Stimulated activated CD4-positive, alpha-beta T cell treated with anti-CD3 and anti-CD28 coated beads, TNF-alpha, amount 100 ng/mL, for 1 hour (primary cell): ENCODE data around the gene MFAP2.
"Not testable (repeated sequence)": the region's sequence is repeated elsewhere in the genome, so short reads cannot be mapped to it uniquely, and the experiment has no call there.

Experiments
- DNase-seq, 3 donors: peaks; one replicate each; pipeline ENCODE4 v3.0.0-alpha.2; 2020; ENCODE audit warnings: low read depth in 3 of 3, low spot score in 1 of 3

Gene MFAP2

DNA sequence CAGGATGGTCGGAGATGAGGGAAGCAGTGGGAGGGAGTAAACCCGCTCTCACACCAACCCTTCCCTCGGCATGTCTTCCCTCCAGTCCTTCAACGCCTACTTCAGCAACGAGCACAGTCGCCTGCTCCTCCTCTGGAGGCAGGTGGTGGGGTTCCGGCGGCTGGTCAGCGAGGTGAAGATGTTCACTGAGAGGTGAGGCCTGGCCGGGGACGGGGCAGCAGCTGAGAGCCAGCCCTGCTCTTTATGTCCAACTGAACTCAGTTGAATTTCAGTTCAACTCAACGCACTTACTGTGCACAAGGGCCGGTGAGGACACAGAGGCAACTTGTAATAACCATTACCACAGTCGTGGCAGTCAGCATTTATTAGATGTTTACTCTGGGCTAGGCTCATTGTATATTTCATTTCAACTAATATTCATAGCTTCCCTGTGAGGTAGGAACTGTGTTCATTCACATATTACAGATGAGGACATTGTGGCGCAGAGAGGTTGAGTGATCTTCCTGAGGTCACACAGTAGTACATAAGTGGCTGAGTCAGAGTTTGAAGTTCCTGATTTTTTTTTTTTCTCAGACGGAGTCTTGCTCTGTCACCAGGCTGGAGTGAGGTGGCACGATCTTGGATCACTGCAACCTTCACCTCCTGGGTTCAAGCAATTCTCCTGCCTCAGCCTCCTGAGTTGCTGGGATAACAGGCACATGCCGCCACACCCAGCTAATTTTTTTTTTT is 49.0 kb downstream of the MFAP2 start:
- not testable (repeated sequence) for DNase-seq

GRCh38 chr1:16929146-16930041 is 51.0 kb downstream of the MFAP2 start:
- not testable (repeated sequence) for DNase-seq

GRCh38 chr1:16927711-16928485 is 52.5 kb downstream of the MFAP2 start:
- no peak for DNase-seq

DNA sequence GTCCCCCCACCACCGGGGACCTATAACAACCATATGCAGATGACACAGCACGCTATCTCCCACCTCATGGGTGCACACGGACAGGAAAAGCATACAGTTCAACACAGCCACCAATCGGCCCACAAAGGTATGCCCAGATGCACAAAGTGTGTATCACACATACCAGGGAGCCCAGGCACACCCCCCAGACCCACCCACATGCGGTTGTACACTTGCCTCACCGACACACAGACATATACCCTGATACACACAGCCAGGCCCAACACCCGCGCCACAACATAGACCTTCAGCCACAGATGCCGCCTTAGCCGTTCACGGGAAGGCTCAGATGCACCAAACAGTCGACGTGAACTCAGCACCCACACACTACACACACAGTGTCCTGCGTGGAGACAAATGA is 53.2 kb downstream of the MFAP2 start:
- DNase-seq: no peak

DNA sequence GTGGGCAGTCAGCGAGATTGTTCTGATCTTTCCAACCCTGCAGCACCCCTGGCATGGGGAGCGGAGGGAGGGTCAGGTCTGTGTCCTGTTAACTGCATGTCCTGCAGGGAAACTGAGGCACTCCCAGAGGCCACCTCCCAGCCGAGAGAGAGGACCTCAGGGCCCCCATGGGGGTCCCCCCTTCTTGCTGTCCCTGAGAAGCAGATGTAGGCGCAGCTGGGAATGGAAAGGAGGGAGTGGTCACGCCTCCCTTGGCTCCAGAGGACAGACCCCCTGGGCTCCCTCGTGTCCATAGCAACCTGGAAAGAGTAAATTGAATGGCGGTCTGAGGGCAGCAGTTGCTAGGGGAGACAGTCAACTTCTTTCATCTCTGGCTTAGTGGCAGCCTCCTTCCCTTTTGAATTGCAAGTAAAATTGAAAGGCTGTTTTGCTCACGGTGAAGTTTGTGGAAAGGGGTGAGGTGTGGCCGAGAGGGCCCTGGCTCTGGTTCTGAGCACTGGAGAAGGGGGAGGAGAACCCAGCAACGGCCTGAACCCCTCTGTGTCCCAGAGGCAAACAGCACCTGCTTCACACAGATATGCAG is 53.8 kb downstream of the MFAP2 start:
- DNase-seq: no peak

DNA sequence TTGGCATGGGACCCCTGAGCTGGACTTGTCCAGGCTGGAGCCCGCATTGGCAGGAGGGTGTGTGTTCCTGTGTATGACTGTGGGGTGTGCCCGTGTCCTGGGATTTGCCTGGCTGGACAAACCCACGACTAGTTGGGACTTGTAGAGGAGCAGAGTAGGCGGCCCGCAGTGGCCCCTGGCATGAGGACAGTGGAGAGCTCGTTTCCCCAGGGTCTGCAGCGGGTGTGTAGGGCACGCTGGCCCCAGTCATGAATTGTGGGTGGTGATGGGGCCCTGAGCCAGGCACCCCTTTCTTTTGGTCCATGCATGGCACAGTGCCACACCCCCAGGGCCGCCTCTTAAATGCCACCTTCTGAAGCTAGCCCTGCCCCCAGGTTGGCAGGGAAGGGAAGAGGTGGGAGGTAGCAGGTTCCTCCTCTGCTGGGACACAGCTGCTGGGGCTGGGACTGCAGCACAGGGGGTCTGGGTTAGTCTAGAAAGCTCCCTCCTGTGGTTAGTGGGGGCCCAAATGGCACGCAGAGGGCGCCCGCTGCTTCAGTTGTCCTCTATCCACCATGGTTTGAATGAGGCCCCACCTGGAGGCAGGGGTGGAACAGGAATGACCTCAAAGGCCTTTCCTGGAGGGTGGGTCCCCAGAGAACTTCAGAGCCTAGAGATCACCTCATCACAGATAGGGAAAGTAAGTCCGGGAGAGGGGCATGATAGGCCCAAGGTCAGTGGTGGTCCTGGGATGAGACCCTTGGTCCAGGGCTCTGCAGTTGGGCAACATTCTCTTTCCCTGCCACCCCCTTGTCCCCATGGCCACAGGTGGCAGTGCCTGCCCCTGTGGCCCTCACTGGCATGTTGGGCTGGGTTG is 54.6 kb downstream of the MFAP2 start:
- DNase-seq: no peak

DNA sequence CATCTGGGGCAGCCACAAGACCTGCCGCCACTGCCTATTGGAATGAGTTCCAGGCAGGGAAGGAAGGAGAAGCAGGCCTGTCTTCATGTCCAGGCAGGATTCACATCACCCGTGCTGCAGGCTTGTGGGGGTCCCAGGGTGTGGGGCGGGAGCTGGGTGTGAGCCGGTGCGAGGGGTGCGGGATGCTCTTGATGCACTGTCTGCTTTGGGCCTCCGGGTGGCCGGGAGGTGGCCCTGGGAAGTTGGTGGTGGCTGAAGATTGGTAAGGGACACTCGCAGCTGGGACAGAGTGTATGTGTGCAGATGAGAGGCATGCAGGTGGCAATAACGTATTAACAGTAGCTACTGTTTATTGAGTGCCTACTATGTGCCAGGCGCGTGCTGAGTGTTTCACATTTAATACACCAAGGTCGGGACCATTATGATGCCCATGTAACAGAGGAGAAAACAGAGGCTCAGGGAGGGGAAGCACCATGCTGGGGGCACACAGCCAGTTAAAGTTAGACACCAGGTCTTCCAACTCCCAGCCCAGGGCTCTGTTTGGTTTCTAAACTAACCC is 55.4 kb downstream of the MFAP2 start:
- no peak for DNase-seq
